AG09319 (cell line): ENCODE data around the gene TMEM255B.

ENCODE experiments used
- DNase-seq: peaks from one replicate; pipeline ENCODE4 v3.0.0-alpha.2; 2010; ENCODE audit warnings: low read depth; ENCODE audit errors: extremely low read depth
- TF ChIP-seq, protein P1 (sequence below): IDR thresholded peaks from 2 replicates; pipeline ENCODE4 v1.5.1; 2011; ENCODE audit warnings: low read depth, mild to moderate bottlenecking, inconsistent platforms, low read length, moderate library complexity

TMEM255B gene

DNA sequence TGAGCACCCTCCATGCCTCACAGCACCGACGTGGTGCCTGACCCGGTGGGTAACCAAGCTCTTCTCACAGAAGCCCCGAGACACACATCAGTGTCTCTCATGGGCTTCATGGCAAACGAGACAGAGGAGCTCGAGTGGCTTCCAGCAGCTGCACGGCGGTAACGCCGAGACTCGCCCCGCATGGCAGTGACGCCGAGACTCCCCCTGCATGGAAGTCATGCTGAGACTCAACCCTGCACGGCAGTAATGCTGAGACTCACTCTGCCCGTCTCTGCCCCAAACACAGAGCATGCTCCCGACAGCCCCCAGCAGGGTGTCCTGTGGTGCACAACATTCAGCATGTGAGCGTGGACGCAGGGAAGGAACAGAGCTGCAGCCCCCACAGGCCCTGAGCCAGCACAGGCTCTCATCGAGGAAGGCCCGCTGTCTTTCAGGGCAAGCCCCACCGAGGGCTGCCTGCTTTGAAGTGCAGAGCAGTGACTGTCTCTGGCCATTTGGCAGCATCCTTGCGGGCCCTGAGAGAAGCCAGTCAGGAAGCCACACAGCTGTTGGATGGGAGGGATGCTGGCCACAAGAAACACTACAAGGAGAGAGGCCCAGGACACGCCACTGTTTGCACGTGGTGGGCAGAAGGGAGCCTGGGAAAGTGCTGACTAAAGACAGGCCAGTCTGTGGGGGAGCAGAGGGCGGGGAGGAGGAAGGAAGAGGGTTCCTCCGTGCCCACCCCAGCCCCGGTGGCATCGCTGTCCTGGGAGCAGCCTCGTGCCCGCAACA is 95.4 kb downstream of the TMEM255B start:
- no peak for DNase-seq

DNA sequence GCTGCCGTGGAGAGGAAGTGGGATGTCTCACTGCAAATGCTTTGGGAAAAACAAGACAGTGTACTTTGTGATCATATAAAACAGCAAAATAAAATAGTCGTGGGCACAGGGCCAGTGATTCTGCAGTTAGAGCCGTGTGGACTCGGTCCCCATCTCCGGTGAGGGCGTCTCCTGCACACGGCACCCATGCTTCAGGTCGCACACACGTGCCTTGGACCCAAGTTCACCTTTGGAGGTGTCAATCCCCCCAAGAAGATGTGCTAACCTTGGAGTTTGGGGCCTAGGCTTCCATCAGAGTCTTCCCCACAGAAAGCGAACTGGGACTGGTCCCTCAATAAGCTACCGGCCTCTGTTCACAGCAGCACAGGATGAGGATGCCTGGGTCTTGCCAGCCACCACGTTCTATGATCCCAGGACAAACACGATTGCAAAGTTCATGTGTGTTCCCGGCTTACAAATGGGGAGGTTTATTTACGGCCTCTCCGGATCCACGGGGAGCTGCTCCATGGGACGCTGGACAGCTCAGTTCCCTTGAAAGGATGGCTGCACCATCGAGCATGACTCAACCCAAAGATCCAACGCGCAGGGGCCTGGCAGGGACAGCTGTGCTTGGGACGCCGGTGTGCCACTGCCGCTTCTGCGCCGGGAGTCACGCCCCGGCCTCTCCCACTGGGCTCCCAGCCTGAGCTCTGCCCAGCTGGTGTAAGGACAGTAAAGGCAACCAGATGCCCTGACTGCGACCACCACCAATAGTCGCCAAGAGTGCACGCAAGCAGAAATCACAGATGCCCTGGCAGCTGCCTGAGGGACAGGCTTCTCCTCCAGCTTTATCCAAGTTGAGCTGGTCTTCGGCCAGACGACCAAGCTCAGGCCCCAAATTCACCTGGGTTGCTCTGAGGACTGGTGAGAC is 96.2 kb downstream of the TMEM255B start:
- no peak for DNase-seq
- TF ChIP-seq, protein P1, sequence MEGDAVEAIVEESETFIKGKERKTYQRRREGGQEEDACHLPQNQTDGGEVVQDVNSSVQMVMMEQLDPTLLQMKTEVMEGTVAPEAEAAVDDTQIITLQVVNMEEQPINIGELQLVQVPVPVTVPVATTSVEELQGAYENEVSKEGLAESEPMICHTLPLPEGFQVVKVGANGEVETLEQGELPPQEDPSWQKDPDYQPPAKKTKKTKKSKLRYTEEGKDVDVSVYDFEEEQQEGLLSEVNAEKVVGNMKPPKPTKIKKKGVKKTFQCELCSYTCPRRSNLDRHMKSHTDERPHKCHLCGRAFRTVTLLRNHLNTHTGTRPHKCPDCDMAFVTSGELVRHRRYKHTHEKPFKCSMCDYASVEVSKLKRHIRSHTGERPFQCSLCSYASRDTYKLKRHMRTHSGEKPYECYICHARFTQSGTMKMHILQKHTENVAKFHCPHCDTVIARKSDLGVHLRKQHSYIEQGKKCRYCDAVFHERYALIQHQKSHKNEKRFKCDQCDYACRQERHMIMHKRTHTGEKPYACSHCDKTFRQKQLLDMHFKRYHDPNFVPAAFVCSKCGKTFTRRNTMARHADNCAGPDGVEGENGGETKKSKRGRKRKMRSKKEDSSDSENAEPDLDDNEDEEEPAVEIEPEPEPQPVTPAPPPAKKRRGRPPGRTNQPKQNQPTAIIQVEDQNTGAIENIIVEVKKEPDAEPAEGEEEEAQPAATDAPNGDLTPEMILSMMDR = no peak

More for the DNA sequence above, 95.4 kb downstream of the TMEM255B start:
- TF ChIP-seq, protein P1 = no peak

DNA sequence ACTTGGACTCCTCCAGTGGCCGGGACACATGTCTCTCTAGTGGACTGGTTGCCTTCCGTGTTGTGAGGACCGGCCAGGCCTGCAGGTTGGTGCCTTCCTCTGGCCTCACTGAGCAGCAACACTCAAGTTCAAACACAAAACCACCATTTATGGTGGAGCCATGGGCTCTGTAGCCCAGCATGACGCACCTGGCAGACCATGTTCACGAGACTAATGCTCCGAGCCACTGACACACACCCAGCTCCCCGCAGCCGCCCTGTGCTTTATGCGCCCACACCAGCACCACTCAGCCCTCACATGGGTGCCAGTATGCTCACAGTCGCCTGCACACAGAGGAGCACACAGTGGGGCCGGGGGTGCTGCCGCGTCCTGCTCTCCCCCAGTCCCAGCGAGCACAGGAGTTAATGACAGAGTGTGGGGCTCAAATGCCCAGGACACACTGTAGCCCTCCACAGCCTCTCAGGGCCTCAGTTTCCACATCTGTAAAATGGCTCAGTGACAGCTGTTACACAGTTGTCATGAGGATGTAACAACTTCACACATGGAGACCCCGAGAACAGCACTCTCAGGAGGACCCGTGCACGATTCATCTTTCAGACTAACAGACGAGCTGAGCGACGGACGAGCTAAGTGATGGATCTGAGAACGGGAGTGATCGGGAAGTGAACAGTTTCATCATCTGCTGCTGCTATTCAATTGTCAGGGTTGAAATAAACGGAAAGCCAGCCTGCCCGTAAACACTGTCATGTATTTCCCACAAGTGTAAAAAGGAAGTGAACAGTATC is 97.1 kb downstream of the TMEM255B start:
- TF ChIP-seq, protein P1 = no peak
- DNase-seq = no peak

DNA sequence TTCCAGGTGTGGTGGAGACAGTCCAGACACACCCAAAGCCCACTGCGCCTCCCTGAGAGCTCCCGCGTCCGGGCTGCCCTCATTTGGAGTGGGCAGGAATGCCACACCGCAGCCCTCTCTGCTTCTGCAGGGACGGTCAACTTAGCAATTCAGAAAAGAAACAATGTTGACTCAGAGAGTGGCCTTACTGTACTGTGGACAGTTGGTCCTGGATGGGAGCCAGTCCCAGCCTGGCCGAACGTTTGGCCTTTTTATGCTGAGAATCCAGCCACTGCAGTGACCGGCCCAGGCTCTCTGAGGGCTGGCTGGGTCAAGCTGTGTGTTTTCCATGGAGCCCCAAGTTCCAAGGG is 97.7 kb downstream of the TMEM255B start:
- TF ChIP-seq, protein P1 = no peak
- no peak for DNase-seq

DNA sequence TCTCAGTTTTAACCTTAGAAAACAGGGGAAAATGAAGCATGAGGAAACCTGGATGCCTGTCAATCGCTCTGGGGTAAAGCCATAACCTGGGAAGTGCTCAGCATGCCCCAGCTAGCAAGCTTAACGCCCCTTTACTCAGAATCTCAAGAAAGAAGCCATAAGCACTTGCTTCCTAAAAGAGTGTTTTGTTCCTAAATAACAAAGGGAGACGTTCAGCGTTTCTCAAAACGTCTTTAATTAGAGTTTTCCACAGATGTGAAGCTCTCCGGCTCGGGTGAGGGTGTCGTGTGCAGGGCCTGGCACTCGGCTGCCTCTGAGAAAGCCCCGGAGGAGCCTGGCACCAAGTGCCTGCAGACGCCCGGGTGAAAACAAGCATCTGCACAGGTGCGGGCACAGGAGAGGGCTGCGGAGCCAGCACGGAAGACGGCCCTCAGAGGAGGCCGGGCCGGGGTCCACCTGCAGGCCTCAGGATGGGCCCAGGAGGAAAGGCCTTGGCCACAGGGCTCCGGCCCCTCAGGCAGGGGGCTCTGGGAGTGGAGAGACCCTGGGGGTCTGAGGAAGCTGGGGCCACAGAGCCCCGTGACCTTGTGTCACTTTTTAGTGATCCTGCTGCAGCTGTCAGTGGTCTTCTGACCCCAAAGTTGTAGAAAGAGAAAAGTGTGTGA is 98.6 kb downstream of the TMEM255B start:
- no peak for DNase-seq
- TF ChIP-seq, protein P1 = no peak

DNA sequence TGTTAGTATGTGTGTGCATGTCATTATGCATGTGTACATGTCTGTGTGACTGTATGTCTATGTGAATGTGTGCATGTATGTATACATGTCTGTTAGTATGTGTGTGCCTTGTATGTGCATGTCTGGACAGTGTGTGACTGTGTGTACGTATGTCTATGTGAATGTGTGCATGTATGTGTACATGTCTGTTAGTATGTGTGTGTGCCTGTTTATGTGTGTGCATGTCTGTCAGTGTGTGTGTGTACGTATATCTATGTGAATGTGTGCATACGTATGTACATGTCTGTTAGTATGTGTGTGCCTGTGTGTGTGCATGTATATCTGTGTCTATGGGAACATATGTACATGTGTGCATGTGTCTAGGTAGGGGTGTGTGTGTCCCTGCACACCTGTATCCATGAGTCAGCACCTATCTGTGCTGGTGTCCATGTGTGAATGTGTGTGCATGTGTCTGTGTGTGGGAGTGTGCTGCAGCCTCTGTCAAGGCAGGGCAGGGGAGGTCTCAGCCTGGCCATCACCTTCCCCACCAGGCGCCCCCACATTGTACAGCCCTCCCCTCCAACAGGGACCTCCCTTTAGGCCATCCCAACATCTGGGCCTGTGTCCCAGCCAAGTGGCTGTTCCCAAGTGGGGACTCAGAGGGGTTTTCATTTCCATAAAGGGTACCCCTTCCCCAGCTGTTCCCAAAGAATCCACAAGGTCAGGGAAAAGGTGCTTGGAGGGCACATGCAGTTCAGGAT is 100.5 kb downstream of the TMEM255B start:
- no peak for DNase-seq
- TF ChIP-seq, protein P1 = no peak
